ENCODE data around the gene CCNY. TPM values are rescaled to one million over a fixed set of nuclear protein-coding genes. Genes with fewer than 3 reads are reported as not detected.

The CCNY gene
- total RNA-seq, 2 donors from 2014 or later = 31.6 to 54.0 TPM

DNA sequence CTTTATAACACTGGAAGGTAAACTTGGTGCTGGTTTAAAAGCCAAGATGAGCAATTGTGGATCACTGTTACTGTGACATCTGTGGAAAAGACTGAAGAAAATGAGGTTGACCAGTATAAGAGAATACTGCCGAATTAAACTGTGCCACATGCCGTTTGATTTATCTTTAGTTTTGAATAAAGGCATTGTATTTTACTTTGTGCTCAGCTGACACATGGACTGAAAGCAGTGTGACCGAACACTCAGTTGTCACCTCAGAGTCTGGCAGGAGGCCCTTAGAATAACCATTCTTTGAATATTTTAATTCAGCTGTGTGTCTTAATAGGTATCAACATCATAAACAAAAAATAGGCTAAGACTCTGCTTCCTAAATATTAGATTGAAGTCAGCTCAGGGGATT is 135.1 kb downstream of the CCNY start:
- DNase-seq (ENCODE audit: low spot score) = no peak
- no peaks in the 10 kb centered on the region for H3K9me3 ChIP-seq
- no peak overlapping the region for H3K4me3 ChIP-seq
- H3K27ac ChIP-seq = no peak overlapping the region
- no peaks in the 10 kb centered on the region for H3K4me1 ChIP-seq (replicated peaks)
- TF ChIP-seq, protein P1, sequence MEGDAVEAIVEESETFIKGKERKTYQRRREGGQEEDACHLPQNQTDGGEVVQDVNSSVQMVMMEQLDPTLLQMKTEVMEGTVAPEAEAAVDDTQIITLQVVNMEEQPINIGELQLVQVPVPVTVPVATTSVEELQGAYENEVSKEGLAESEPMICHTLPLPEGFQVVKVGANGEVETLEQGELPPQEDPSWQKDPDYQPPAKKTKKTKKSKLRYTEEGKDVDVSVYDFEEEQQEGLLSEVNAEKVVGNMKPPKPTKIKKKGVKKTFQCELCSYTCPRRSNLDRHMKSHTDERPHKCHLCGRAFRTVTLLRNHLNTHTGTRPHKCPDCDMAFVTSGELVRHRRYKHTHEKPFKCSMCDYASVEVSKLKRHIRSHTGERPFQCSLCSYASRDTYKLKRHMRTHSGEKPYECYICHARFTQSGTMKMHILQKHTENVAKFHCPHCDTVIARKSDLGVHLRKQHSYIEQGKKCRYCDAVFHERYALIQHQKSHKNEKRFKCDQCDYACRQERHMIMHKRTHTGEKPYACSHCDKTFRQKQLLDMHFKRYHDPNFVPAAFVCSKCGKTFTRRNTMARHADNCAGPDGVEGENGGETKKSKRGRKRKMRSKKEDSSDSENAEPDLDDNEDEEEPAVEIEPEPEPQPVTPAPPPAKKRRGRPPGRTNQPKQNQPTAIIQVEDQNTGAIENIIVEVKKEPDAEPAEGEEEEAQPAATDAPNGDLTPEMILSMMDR (IDR thresholded peaks at IDR 0.05) = no peak
- TF ChIP-seq POLR2AphosphoS5 (IDR thresholded peaks at IDR 0.05) (no peak), POLR2A (IDR thresholded peaks at IDR 0.05) (no peak)
- WGBS = 50% methylated on average over 3 of the region's 3 CpGs
- no peaks in the 10 kb centered on the region for H3K27me3 ChIP-seq (replicated peaks; ENCODE audit: insufficient read depth)
- H3K36me3 ChIP-seq = no peaks in the 10 kb centered on the region
- intact Hi-C loops (cut with DNase I) = no loop called here

DNA sequence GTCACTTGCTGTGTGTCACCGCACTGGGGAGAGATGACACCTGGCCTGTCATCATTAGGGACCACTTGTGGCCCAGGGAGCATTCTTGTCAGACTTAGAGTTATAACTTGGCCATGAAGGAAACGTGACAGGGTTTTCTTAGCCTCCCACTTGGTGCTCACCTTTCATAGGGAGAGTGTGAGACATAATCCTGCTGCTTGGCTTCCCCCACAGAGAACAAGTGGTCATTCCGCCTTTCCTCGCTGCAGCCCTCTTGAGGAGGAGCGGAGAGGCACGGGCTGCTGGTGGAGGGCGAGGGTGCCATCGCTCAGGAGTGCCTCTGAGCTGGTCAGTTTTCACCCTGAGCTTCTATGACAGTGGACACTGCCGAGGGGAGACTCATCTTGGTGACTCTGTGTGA is 143.8 kb downstream of the CCNY start:
- Histone ChIP-seq H3K27ac (no peak overlapping the region), H3K27me3 (replicated peaks; ENCODE audit: insufficient read depth) (no peaks in the 10 kb centered on the region), H3K9me3 (no peaks in the 10 kb centered on the region), H3K4me1 (replicated peaks) (no peaks in the 10 kb centered on the region), H3K36me3 (no peaks in the 10 kb centered on the region), H3K4me3 (no peak overlapping the region)
- WGBS = 85% methylated on average over 9 of the region's 9 CpGs
- TF ChIP-seq POLR2AphosphoS5 (IDR thresholded peaks at IDR 0.05) = no peak
- no peak for TF ChIP-seq POLR2A (IDR thresholded peaks at IDR 0.05)
- TF ChIP-seq, protein P1 (IDR thresholded peaks at IDR 0.05) = no peak
- DNase-seq (ENCODE audit: low spot score) = no peak
- intact Hi-C loops (cut with DNase I) = no loop called here

DNA sequence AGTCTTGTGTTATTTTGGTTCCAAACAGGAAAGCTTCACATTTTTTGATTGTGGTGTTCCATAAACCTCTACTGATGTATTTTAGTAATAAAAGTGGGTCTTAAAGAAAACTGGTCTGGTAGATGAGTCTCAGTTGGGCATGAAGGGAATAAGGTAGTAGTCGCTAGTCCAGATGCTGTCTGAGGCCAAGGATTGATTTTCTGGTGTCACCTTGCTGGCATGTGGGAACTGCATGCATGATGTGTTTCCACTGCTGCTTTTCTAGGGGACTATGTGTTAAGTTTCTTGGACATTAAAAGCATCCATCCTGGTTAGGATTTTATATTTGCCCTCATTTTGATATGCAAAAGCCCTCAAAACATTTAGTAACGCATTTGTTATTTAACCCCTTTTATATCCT is 145.1 kb downstream of the CCNY start:
- DNase-seq (ENCODE audit: low spot score) = no peak
- TF ChIP-seq POLR2A (IDR thresholded peaks at IDR 0.05) (no peak), POLR2AphosphoS5 (IDR thresholded peaks at IDR 0.05) (no peak)
- TF ChIP-seq, protein P1 (IDR thresholded peaks at IDR 0.05) = no peak
- no peaks in the 10 kb centered on the region for H3K27me3 ChIP-seq (replicated peaks; ENCODE audit: insufficient read depth)
- H3K27ac ChIP-seq = no peak overlapping the region
- intact Hi-C loops (cut with DNase I) = no loop called here
- no peak overlapping the region for H3K4me3 ChIP-seq
- H3K4me1 ChIP-seq (replicated peaks) = no peaks in the 10 kb centered on the region
- H3K36me3 ChIP-seq = no peaks in the 10 kb centered on the region
- 93% methylated on average over 2 of the region's 2 CpGs for WGBS
- no peaks in the 10 kb centered on the region for H3K9me3 ChIP-seq

DNA sequence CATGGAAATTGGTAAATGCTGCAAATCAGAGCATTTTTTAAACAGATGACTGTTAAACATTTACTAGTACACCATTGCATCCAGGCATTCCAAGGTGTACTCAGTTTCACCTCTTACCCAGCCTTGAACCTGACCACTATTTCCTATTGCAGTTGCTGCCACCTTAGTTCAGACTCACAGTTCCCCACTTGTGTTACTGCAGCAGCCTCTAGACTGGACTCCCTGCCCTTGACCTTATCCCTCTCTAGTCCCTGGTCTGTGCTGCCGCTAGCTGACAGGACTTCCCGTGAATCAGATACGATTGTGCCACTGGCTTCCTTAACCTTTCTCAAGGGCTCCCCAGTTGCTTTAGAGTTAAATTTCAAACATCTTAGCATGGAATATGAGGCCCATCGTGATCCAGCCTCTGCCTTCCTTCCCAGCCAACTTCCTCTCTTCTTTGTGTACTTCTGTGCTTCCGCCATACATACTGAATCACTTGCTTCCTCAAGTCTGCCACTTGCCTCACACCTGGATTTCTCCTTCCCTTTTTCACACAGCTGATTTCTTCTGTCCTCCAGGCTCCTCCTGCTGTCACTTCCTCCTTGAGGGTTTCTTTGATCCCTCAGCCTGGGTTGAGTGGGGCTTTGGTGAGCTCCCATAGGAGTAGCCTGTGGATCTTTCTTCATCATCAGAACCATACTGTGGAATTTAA is 150.1 kb downstream of the CCNY start:
- no peak for DNase-seq (ENCODE audit: low spot score)
- no peak overlapping the region for H3K4me3 ChIP-seq
- no peak overlapping the region for H3K27ac ChIP-seq
- intact Hi-C loops (cut with DNase I) = no loop called here
- TF ChIP-seq, protein P1 (IDR thresholded peaks at IDR 0.05) = no peak
- TF ChIP-seq POLR2AphosphoS5 (IDR thresholded peaks at IDR 0.05) (no peak), POLR2A (IDR thresholded peaks at IDR 0.05) (no peak)
- no peaks in the 10 kb centered on the region for H3K27me3 ChIP-seq (replicated peaks; ENCODE audit: insufficient read depth)
- 74% methylated on average over 5 of the region's 5 CpGs for WGBS
- no peaks in the 10 kb centered on the region for H3K9me3 ChIP-seq
- H3K4me1 ChIP-seq (replicated peaks) = no peaks in the 10 kb centered on the region
- H3K36me3 ChIP-seq = no peaks in the 10 kb centered on the region

DNA sequence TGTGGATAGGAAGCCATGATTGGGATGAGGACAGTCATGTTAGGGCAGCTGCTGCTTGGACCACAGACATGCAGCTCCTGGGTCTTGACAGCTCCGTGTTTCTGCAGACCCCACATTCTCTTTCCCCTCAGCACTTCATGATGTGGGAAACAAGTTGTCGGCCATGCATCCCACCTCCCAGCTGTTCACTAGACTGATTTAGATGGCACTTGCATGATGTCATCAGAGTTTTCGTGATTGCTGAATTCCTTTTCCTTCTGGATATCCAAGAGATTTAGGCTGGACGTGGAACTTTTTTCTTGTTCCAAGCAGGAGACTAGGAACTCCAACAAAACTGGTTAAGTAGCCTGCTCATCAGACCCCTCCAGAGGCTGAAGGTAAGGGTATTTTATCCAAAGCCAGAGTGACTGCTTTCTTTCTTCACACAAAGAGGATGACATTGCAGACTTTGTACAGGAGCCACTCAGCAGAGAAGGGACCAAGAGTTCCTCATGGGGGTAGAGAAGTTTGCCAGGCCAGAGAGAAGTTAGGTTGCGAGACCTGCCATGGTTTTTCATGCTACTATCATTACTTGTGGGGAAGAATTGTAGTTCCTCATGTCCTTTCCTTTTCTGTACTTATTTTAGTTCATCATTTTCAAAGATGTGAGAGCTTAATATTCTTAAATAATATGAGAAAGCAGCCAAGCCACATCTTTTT is 151.2 kb downstream of the CCNY start:
- Histone ChIP-seq H3K27ac (no peak overlapping the region), H3K4me3 (no peak overlapping the region), H3K9me3 (no peaks in the 10 kb centered on the region), H3K36me3 (no peaks in the 10 kb centered on the region), H3K4me1 (replicated peaks) (no peaks in the 10 kb centered on the region), H3K27me3 (replicated peaks; ENCODE audit: insufficient read depth) (no peaks in the 10 kb centered on the region)
- no peak for TF ChIP-seq POLR2A (IDR thresholded peaks at IDR 0.05)
- no peak for DNase-seq (ENCODE audit: low spot score)
- intact Hi-C loops (cut with DNase I) = no loop called here
- 97% methylated on average over 5 of the region's 5 CpGs for WGBS

Measured in prostate gland (tissue), 2 donors.